HG03432 (cell line): Measurements from ENCODE around the gene TRDN.

ENCODE experiments used
- ATAC-seq: cut with Tn5 transposase; IDR thresholded peaks from one replicate; pipeline ENCODE4 v1.9.1; 2021; ENCODE audit warnings: mild to moderate bottlenecking, moderate library complexity; ENCODE audit not compliant: unreplicated experiment

The TRDN gene

GRCh38 chr6:123636782-123637181 lies at the start of gene TRDN:
Gene TRDN (minus strand): TSS chr6:123636950. CDS start chr6:123636775, 175 bp downstream.
- no peak for ATAC-seq

GRCh38 chr6:123681957-123682462 lies 45.3 kb upstream of the TRDN start:
- ATAC-seq: no peak

DNA sequence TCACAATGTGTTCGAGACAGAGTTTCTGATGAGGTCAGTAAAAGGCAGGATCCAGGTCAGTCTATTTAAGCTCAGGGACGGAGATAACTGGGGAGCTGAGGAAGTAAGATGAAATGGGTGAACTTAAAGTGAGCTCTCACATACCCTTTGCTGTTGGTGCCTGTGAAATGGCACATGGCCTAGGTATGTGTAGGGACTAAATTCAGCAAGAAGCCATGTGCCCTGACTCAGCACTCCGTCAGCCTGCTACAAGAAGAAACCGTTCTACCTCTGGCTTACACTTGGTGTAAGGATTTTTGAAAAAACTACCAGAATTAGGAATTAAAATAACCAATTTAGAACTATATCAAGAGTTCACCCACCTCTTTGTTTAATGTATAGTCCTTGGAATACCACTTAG lies 41.1 kb upstream of the TRDN start:
- no peak for ATAC-seq

DNA sequence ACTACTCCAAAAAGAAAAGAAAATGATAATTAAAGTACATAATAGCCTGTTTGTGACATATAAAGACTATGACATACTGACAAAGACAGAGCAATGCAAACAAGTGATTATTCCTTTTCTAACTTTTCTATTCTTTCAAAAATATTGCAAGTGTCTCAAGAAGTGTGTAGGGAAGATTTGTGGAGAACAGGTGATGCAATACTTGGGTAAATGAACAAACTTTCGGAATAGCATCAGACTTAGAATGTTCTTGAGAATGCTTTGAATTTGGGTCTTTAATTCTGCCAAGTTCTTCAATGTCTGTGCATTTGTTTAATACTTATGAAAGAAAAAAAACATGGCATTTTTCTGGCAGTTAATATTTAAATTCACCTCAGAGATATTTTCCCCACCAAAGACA lies 40.0 kb upstream of the TRDN start:
- ATAC-seq: no peak

- no peak for ATAC-seq
Observed at GRCh38 chr6:123668965-123669591, 32.3 kb upstream of the TRDN start.

DNA sequence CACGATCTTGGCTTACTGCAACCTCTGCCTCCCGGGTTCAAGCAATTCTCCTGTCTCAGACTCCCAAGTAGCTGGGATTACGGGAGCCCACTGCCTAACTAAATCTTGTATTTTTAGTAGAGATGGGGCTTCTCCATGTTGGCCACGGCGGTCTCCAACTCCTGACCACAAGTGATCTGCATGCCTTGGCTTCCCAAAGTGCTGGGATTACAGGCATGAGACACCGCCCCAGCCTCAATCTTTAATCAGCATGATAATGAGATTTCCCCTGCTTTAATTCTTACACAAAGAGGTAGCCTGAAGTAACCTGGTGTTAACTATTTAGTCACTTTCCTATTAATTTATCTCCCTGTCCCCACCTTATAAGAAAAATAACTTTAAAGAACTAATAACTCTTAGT lies 31.3 kb upstream of the TRDN start:
- no peak for ATAC-seq

DNA sequence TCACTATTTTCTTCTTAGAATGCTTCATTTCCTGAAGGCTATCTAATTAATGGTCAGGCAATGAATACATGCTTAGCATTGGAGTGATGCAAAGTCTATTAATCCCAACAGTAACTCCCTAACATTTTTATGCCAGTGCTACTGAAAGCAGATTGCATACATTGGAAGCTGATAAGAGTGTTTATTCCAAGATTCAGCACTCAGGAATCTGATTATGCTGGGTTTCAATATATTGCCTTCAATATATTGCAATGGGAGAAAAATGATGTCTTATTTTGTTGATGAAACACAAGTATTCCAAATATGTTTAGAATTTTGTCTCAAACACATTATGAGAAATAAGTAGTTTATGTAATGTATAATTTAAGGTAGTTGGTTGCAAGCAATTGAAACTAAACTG lies 26.7 kb upstream of the TRDN start:
- no peak for ATAC-seq

DNA sequence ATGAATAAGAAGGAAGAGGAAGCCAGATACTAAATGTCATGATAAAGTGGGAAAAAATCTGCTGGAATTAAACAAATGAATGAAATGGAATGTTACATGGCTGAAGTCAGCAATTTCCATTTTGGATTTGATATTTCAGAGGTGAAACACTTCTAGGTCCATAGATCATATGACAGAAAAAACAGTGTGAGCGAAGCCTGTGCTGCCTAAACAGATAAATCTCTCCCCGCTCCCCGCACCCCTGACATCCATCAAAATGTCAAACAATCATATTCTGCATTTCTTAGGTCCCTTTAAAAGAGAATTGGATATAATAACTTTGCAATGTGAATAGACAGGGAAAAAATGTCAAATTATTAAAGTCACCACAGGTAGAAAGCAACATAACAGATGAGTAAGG lies 26.0 kb upstream of the TRDN start:
- no peak for ATAC-seq

DNA sequence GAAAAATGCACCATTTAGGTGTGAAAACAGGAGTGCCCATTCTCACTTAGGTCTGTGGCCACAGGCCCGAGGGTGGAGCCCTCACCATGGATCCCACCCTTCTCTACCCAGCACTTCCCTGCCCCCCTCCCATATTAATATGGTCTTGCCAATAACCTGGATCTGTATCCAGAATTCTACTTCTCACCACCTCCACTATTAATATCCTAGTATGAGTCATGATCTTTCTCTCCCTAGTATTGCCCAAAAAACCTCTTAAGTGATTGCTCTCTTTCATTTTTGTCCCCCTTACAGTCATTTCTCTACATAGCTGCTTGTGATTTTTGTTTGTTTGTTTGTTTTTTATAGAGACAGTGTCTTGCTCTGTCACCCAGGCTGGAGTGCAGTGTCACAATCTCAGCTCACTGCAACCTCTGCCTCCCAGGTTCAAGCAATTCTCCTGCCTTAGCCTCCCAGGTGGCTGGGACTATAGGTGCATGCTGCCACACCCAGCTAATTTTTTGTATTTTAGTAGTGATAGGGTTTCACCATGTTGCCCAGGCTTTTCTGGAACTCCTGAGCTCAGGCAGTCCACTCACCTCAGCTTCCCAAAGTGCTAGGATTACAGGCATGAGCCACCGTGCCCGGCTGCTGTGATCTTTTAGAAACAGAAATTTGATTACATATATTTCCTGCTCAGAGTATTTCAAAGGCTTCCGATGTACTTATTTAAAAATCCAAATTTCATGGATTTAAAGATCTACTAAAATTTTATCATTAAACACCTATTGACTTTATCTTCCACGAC lies 24.5 kb upstream of the TRDN start:
- ATAC-seq: no peak

- no peak for ATAC-seq
Observed at GRCh38 chr6:123659960-123660748, 23.4 kb upstream of the TRDN start.

DNA sequence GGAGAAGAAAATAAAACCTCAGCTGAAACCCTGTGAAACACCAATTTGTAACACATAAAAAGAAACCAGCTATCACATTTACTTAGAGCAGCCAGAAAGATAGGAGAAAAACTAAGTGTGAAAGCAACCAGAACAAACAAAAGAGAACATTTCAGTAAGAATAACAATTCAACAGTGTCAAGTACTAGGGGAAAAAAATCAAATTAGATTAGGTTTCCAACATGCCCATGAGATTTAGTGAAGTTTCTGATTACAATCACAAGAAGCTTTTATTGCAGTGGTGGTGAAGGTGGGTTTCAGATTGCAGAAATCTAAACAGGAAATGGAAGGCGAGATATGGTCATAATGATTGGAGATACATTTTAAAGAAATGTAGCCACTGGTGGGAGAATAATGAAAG lies 22.1 kb upstream of the TRDN start:
- no peak for ATAC-seq

- ATAC-seq: peak; percentile 92
Observed at GRCh38 chr6:123655521-123656306, 19.0 kb upstream of the TRDN start.

- no peak for ATAC-seq
Observed at GRCh38 chr6:123648723-123649122, 12.0 kb upstream of the TRDN start.

GRCh38 chr6:123648020-123648580 lies 11.3 kb upstream of the TRDN start:
- ATAC-seq: no peak

DNA sequence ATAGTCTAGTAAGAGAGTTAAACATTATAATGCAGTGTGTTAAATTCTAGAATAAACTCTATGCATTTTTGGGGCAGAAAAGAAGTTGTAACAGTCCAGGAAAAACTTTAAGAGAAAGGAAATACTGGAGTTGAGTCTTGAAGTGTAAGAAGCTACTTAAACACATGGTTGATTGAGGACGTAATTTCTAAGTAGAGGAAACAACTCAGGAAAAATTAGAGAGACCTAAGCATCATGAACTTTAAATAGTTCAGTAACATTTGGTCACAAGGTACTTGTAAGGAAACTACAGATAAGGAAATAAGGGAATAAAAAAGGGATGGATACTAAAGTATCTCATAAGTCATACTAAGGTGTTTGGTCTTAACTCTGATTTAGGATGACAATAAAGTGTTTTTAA lies 4.7 kb upstream of the TRDN start:
- ATAC-seq: no peak

- ATAC-seq: no peak
Observed at GRCh38 chr6:123640567-123641187, 3.9 kb upstream of the TRDN start.

GRCh38 chr6:123638865-123639264 lies 2.1 kb upstream of the TRDN start:
- no peak for ATAC-seq

DNA sequence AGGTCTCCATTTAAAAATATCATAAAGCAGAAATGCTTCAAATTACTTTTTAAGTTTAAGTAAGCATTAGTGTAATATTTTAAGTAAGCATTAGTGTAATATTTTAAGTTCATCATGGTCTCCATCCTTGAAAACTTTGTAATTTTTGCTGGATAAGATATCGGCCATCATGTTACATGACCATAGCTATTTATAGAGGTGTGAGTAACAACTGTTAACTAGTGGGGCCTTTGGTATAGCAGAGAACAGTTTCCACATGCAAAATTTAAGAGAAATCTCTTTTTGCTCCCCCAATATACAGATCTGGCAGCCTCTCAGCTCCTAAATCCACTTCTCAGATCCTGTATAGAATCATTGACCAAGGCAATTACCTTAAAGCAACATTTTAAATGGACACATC lies 468 bp downstream of the TRDN start:
- ATAC-seq: no peak

GRCh38 chr6:123635567-123635966 lies 1.2 kb downstream of the TRDN start:
- ATAC-seq: no peak

DNA sequence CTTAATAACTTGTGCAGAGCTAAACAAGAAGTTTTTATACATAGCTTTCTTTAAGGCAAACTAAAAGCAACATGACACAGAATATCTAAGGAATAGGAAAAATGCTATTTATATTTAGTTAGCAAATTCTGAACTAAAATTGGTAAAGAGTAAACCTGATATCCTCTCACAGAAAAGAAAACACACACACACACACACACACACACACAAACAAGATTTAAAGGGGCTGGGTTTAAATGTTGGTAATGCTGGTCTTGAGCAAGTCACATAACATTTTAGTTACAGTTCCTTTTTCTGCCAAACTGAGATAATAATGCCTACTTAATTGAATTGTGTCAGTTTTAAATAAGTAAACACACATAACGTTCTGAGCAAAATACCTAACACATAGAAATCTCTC lies 1.6 kb downstream of the TRDN start:
- no peak for ATAC-seq
